ENCODE results near the gene RNF135.
"Not testable (repeated sequence)": the region's sequence is repeated elsewhere in the genome, so short reads cannot be mapped to it uniquely, and the experiment has no call there.

The RNF135 gene

GRCh38 chr17:30970831-30971567, at the start of gene RNF135:
Gene RNF135, plus strand, starts transcription at chr17:30971039. Its CDS starts 35 bp downstream, at chr17:30971074.
- DNase-seq, result peak in 1 of 2 experiments; percentile 15

- DNase-seq, result no peak
These were observed 49.2 kb upstream of the RNF135 start, which contains the start of gene ADAP2 for GRCh38 chr17:30921544-30922196. Gene ADAP2, plus strand, starts transcription at chr17:30921945. Its CDS starts 70 bp downstream, at chr17:30922015.

- DNase-seq, result no peak
These were observed 48.4 kb upstream of the RNF135 start for GRCh38 chr17:30922235-30923030.

GRCh38 chr17:30924341-30924740, 46.5 kb upstream of the RNF135 start:
- no peak for DNase-seq

GRCh38 chr17:30926516-30926915, 44.3 kb upstream of the RNF135 start:
- DNase-seq, result no peak

GRCh38 chr17:30927756-30928155, 43.1 kb upstream of the RNF135 start:
- no peak for DNase-seq

- no peak for DNase-seq
These were observed 42.3 kb upstream of the RNF135 start for GRCh38 chr17:30928584-30928983.

- DNase-seq, result no peak
These were observed 41.7 kb upstream of the RNF135 start for GRCh38 chr17:30929081-30929633.

- not testable (repeated sequence) for DNase-seq
These were observed 41.0 kb upstream of the RNF135 start for GRCh38 chr17:30929861-30930260.

- DNase-seq, result no peak
These were observed 40.3 kb upstream of the RNF135 start for GRCh38 chr17:30930495-30930894.

- DNase-seq, result not testable (repeated sequence)
These were observed 39.3 kb upstream of the RNF135 start for GRCh38 chr17:30931582-30931981.

- DNase-seq, result no peak
These were observed 36.9 kb upstream of the RNF135 start for GRCh38 chr17:30933966-30934365.

GRCh38 chr17:30939051-30939689, 31.7 kb upstream of the RNF135 start:
- DNase-seq, result no peak

- no peak for DNase-seq
These were observed 28.3 kb upstream of the RNF135 start for GRCh38 chr17:30942308-30943079.

- DNase-seq, result no peak
These were observed 23.0 kb upstream of the RNF135 start for GRCh38 chr17:30947796-30948195.

- no peak for DNase-seq
These were observed 20.6 kb upstream of the RNF135 start for GRCh38 chr17:30950189-30950588.

- DNase-seq, result no peak
These were observed 20.0 kb upstream of the RNF135 start for GRCh38 chr17:30950669-30951399.

GRCh38 chr17:30952638-30953393, 18.0 kb upstream of the RNF135 start:
- DNase-seq, result no peak

- no peak for DNase-seq
These were observed 16.6 kb upstream of the RNF135 start for GRCh38 chr17:30954046-30954830.

All from cerebellar nuclear complex (tissue), 1 donor.